ENCODE measurements around the gene CALCOCO1. TPM values are rescaled to one million over a fixed set of nuclear protein-coding genes. Genes with fewer than 3 reads are reported as not detected.

CALCOCO1 gene
- total and polyA plus RNA-seq, 9 of the 15 experiments (the other 6 are each of a cell fraction or from before 2014, with no cell fraction given): 1.9 to 31.8 (median 11.0) TPM

GRCh38 chr12:53727310-53728041 is at the start of gene CALCOCO1 (continued):
- TF ChIP-seq, protein P1, sequence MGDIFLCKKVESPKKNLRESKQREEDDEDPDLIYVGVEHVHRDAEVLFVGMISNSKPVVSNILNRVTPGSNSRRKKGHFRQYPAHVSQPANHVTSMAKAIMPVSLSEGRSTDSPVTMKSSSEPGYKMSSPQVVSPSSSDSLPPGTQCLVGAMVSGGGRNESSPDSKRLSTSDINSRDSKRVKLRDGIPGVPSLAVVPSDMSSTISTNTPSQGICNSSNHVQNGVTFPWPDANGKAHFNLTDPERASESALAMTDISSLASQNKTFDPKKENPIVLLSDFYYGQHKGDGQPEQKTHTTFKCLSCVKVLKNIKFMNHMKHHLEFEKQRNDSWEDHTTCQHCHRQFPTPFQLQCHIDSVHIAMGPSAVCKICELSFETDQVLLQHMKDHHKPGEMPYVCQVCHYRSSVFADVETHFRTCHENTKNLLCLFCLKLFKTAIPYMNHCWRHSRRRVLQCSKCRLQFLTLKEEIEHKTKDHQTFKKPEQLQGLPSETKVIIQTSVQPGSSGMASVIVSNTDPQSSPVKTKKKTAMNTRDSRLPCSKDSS (IDR thresholded peaks at IDR 0.05; ENCODE audit: low read depth, partially characterized antibody): no peak
- TF ChIP-seq PURB (CRISPR knock-in tag; IDR thresholded peaks at IDR 0.05; ENCODE audit: low read depth): no peak
- no peak for TF ChIP-seq TAL1 (IDR thresholded peaks at IDR 0.05)
- TF ChIP-seq PCBP1 (IDR thresholded peaks at IDR 0.05; ENCODE audit: low read depth, low read length, poor library complexity, severe bottlenecking): no peak
- no peak for TF ChIP-seq HMG20B (CRISPR knock-in tag; IDR thresholded peaks at IDR 0.05)
- peak; percentile 98 for TF ChIP-seq ZNF197 (CRISPR knock-in tag; IDR thresholded peaks at IDR 0.05; ENCODE audit: low read depth)
- no peak for TF ChIP-seq ZNF12 (CRISPR knock-in tag; IDR thresholded peaks at IDR 0.05)
- no peak for TF ChIP-seq YBX1 (IDR thresholded peaks at IDR 0.05)
- TF ChIP-seq ZNF586 (CRISPR knock-in tag; conservative IDR thresholded peaks at IDR 0.05): no peak
- TF ChIP-seq PTBP1 (IDR thresholded peaks at IDR 0.05; ENCODE audit: low read depth, low read length): no peak
- TF ChIP-seq MYC (IDR thresholded peaks at IDR 0.05; ENCODE audit: low read depth, low read length): peak; percentile 87
- no peak for TF ChIP-seq MYC (CRISPR knock-in tag; IDR thresholded peaks at IDR 0.05; ENCODE audit: borderline replicate concordance, low read depth)
- no peak for TF ChIP-seq BMI1 (IDR thresholded peaks at IDR 0.05; ENCODE audit: low read length)
- TF ChIP-seq HNRNPUL1 (IDR thresholded peaks at IDR 0.05; ENCODE audit: low read length): no peak
- TF ChIP-seq ATF2 (CRISPR knock-in tag; IDR thresholded peaks at IDR 0.05): no peak
- no peak for TF ChIP-seq MAFG (tag; conservative IDR thresholded peaks at IDR 0.05)
- no peak for TF ChIP-seq ILK (tag; IDR thresholded peaks at IDR 0.05; ENCODE audit: borderline replicate concordance, low read depth)
- peak; percentile 94; the same call in 1 of the 2 replicates for TF ChIP-seq DMBX1 (CRISPR knock-in tag; IDR thresholded peaks at IDR 0.05; ENCODE audit: borderline replicate concordance)
- TF ChIP-seq RBM39 (optimal IDR thresholded peaks at IDR 0.05; ENCODE audit: low read depth, low read length): no peak
- peak; percentile 27; the same call in 1 of the 2 replicates for TF ChIP-seq ARID1B (IDR thresholded peaks at IDR 0.05)
- TF ChIP-seq E2F6 (IDR thresholded peaks at IDR 0.05; ENCODE audit: borderline replicate concordance in 1 of 2, extremely low read depth in 1 of 2, insufficient read depth in 1 of 2, insufficient read length in 1 of 2, low read depth in 1 of 2, low read length in 1 of 2, poor library complexity in 1 of 2, severe bottlenecking in 1 of 2): peak in 1 of 2 experiments; percentile 8
- TF ChIP-seq, protein P2, sequence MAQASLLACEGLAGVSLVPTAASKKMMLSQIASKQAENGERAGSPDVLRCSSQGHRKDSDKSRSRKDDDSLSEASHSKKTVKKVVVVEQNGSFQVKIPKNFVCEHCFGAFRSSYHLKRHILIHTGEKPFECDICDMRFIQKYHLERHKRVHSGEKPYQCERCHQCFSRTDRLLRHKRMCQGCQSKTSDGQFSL (CRISPR knock-in tag; IDR thresholded peaks at IDR 0.05): no peak
- TF ChIP-seq, protein P2 (tag; IDR thresholded peaks at IDR 0.05): no peak
- no peak for TF ChIP-seq HDAC6 (IDR thresholded peaks at IDR 0.05; ENCODE audit: low read depth, low read length)
- no peak for TF ChIP-seq ZSCAN29 (IDR thresholded peaks at IDR 0.05)
